Skeletal muscle tissue (tissue), 4 donors: ENCODE measurements around the gene PARD6G. TPM values are rescaled to one million over a fixed set of nuclear protein-coding genes. Genes with fewer than 3 reads are reported as not detected.
A peak's percentile ranks its signal among the peaks of the same experiment; 100 is the strongest.

ENCODE experiments used
- H3K27ac ChIP-seq: one replicate; pipeline ENCODE4 v1.7.0; 2013; ENCODE audit warnings: mild to moderate bottlenecking, low read depth, low read length, inconsistent platforms
- H3K27me3 ChIP-seq, 3 donors: one replicate each; pipeline ENCODE4 v1.7.0; 2013; ENCODE audit warnings: low read length in 3 of 3; ENCODE audit not compliant: control insufficient read depth in 3 of 3, insufficient read depth in 3 of 3
- H3K36me3 ChIP-seq, 3 donors: one replicate each; pipeline ENCODE4 v1.7.0; 2013; ENCODE audit warnings: low read length in 3 of 3; ENCODE audit not compliant: control insufficient read depth in 3 of 3, insufficient read depth in 3 of 3
- H3K4me1 ChIP-seq, 3 donors: one replicate each; pipeline ENCODE4 v1.7.0; 2013; ENCODE audit warnings: low read length in 3 of 3, mild to moderate bottlenecking in 3 of 3; ENCODE audit not compliant: control insufficient read depth in 3 of 3, insufficient read depth in 3 of 3
- H3K4me3 ChIP-seq, 3 donors: one replicate each; pipeline ENCODE4 v1.7.0; 2013; ENCODE audit warnings: low read length in 3 of 3
- H3K9ac ChIP-seq, 3 donors: one replicate each; pipeline ENCODE4 v1.7.0; 2013; ENCODE audit warnings: low read length in 3 of 3, mild to moderate bottlenecking in 3 of 3, moderate library complexity in 2 of 3, low read depth in 1 of 3
- H3K9me3 ChIP-seq, 3 donors: one replicate each; pipeline ENCODE4 v1.7.0; 2013; ENCODE audit warnings: low read length in 3 of 3; ENCODE audit not compliant: control insufficient read depth in 3 of 3
- total RNA-seq: library from RNA; depleted of rRNA; stranded (reverse); fragments of >200 nt; gene quantifications from one replicate; pipeline ENCODE4 v1.2.3, GENCODE V29; 2014
- donor health status: Osteomylitis.

The PARD6G gene
- total RNA-seq, 1 donor from 2014 or later = 3.7 TPM

DNA sequence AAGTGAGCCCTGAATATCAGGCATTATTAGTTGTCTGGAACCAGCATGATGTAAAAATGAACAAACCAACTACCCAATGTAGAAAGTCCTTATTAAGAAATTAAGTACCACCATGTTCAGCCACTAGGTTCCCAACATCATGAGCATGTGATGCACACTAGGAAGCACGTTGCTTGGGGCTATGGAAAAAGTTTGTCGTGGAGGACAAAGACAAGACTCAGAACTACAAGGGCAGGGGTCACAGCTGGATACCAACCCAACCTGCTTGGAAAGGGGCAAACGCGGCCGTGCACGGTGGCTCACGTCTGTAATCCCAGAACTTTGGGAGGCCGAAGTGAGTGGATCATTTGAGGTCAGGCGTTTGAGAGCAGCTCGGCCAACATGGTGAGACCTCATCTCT is 74.3 kb downstream of the PARD6G start:
- H3K27ac ChIP-seq = no peak overlapping the region
- no peaks in the 10 kb centered on the region for H3K4me1 ChIP-seq
- H3K4me3 ChIP-seq = no peak overlapping the region
- peaks cover 0 to 17% (median 0%) of the 10 kb centered on the region in 3 donors for H3K27me3 ChIP-seq
- no peak overlapping the region for H3K9ac ChIP-seq
- H3K9me3 ChIP-seq = no peaks in the 10 kb centered on the region
- no peaks in the 10 kb centered on the region for H3K36me3 ChIP-seq

DNA sequence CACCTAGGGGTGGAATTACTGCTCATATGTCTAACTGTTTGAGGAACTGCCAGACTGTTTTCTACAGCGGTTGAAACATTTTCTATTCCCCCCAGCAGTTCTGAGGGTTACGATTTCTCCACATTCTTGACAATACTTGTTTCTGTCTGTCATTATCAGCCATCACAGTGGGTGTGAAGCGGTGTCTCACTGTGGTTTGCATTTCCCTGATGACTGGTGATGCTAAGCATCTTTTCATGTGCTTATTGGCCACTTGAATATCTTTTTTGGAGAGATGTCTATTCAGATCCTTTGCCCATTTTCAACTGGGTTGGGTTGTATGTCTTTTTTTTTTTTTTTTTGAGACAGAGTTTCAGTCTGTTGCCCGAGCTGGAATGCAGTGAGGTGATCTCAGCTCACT is 75.3 kb downstream of the PARD6G start:
- Histone ChIP-seq H3K36me3 (no peaks in the 10 kb centered on the region), H3K4me1 (no peaks in the 10 kb centered on the region), H3K9ac (no peak overlapping the region), H3K27ac (no peak overlapping the region), H3K4me3 (no peak overlapping the region), H3K27me3 (peaks cover 0 to 20% (median 6%) of the 10 kb centered on the region in 3 donors), H3K9me3 (no peaks in the 10 kb centered on the region)

GRCh38 chr18:80171054-80171872 is 76.1 kb downstream of the PARD6G start:
- H3K27ac ChIP-seq = no peak overlapping the region
- H3K4me3 ChIP-seq = peak overlapping the region in 1 of 3 donors; percentile 30
- peaks cover 0 to 20% (median 6%) of the 10 kb centered on the region in 3 donors for H3K27me3 ChIP-seq
- H3K9ac ChIP-seq = no peak overlapping the region
- H3K4me1 ChIP-seq = no peaks in the 10 kb centered on the region
- H3K9me3 ChIP-seq = no peaks in the 10 kb centered on the region
- no peaks in the 10 kb centered on the region for H3K36me3 ChIP-seq

GRCh38 chr18:80170395-80171053 is 76.8 kb downstream of the PARD6G start:
- H3K9ac ChIP-seq = no peak overlapping the region
- H3K27me3 ChIP-seq = peaks cover 0 to 18% (median 6%) of the 10 kb centered on the region in 3 donors
- H3K4me1 ChIP-seq = no peaks in the 10 kb centered on the region
- no peak overlapping the region for H3K4me3 ChIP-seq
- no peaks in the 10 kb centered on the region for H3K9me3 ChIP-seq
- no peaks in the 10 kb centered on the region for H3K36me3 ChIP-seq
- H3K27ac ChIP-seq = no peak overlapping the region

- Histone ChIP-seq H3K9ac (no peak overlapping the region), H3K9me3 (peaks cover 0 to 3% (median 0%) of the 10 kb centered on the region in 3 donors), H3K36me3 (no peaks in the 10 kb centered on the region), H3K4me3 (no peak overlapping the region), H3K27ac (no peak overlapping the region), H3K27me3 (peaks cover 0 to 16% (median 6%) of the 10 kb centered on the region in 3 donors), H3K4me1 (no peaks in the 10 kb centered on the region)
These were observed 77.7 kb downstream of the PARD6G start for GRCh38 chr18:80169607-80170006.

- H3K9ac ChIP-seq = no peak overlapping the region
- H3K4me1 ChIP-seq = no peaks in the 10 kb centered on the region
- peaks cover 0 to 13% (median 6%) of the 10 kb centered on the region in 3 donors for H3K27me3 ChIP-seq
- H3K36me3 ChIP-seq = no peaks in the 10 kb centered on the region
- peaks cover 0 to 3% (median 0%) of the 10 kb centered on the region in 3 donors for H3K9me3 ChIP-seq
- no peak overlapping the region for H3K4me3 ChIP-seq
- H3K27ac ChIP-seq = no peak overlapping the region
These were observed 78.3 kb downstream of the PARD6G start for GRCh38 chr18:80168982-80169381.

DNA sequence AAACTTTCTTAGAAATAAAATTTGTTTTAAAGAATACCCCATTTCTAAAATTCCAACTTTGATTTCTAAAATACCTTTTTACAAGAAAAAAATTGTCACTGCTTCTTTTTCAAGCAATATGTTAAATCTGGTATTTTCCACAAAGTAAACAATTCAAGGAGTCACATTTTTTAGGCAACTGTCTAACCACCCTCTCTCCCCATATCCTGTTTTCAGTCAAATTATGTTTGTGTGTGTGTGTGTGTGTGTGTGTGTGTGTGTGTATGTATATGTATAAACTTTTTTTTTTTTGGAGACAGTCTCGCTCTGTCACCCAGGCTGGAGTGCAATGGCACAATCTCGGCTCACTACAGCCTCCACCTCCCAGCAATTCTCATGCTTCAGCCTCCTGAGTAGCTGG is 79.0 kb downstream of the PARD6G start:
- Histone ChIP-seq H3K27me3 (peaks cover 0 to 10% (median 6%) of the 10 kb centered on the region in 3 donors), H3K4me3 (no peak overlapping the region), H3K36me3 (no peaks in the 10 kb centered on the region), H3K9me3 (peaks cover 0 to 3% (median 0%) of the 10 kb centered on the region in 3 donors), H3K9ac (no peak overlapping the region), H3K4me1 (no peaks in the 10 kb centered on the region), H3K27ac (no peak overlapping the region)

DNA sequence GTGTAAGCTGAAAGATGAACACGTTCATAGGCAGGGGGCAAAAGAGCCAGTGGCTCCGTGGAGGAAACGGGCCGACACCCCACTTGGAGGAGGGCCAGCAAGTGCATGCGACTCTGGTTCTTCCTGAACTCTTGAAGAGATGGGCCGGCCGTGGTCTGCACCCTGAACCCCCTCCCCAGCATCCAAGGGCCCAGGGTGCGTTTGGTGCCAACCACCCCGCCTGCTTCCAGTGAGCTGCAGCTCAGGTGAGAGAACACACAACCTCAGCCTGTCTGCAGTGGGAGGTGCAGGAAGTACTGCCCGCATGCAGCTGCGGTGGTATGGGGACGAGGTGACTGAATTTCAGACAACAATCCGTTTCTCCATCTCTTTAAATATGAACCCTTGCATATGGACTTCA is 79.4 kb downstream of the PARD6G start:
- Histone ChIP-seq H3K36me3 (no peaks in the 10 kb centered on the region), H3K4me3 (no peak overlapping the region), H3K4me1 (no peaks in the 10 kb centered on the region), H3K27ac (no peak overlapping the region), H3K27me3 (peaks cover 0 to 10% (median 6%) of the 10 kb centered on the region in 3 donors), H3K9me3 (peaks cover 0 to 3% (median 0%) of the 10 kb centered on the region in 3 donors), H3K9ac (no peak overlapping the region)

DNA sequence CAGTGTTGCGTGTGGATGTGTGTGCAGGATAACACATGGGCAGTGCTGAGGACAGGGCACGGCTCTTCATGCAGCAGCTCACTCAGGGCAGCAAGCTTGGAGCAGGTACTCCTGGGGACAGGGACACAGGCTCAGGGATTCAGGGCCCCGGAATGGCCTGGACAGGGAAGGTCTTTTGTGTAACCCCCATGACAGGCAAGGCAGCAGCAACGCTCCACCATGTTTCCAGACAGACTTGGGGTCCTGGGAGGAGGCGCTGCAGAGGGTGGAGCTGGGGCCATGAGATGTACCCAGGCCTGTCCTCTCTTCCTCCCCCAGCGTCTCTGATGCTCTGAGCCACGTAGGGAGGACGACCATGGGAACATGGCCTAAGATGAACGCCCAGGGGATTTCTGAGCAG is 80.0 kb downstream of the PARD6G start:
- Histone ChIP-seq H3K4me1 (no peaks in the 10 kb centered on the region), H3K9me3 (peaks cover 0 to 3% (median 0%) of the 10 kb centered on the region in 3 donors), H3K27me3 (peaks cover 0 to 10% (median 6%) of the 10 kb centered on the region in 3 donors), H3K9ac (no peak overlapping the region), H3K4me3 (no peak overlapping the region), H3K27ac (no peak overlapping the region), H3K36me3 (no peaks in the 10 kb centered on the region)

GRCh38 chr18:80166725-80167124 is 80.6 kb downstream of the PARD6G start:
- H3K27me3 ChIP-seq = peaks cover 0 to 10% (median 6%) of the 10 kb centered on the region in 3 donors
- H3K9ac ChIP-seq = no peak overlapping the region
- no peaks in the 10 kb centered on the region for H3K4me1 ChIP-seq

More at GRCh38 chr18:80166725-80167124, 80.6 kb downstream of the PARD6G start:
- Histone ChIP-seq H3K27ac (no peak overlapping the region), H3K4me3 (no peak overlapping the region), H3K9me3 (peaks cover 0 to 3% (median 0%) of the 10 kb centered on the region in 3 donors), H3K36me3 (no peaks in the 10 kb centered on the region)
